ENCODE measurements around the gene MACROD2.

MACROD2 gene

DNA sequence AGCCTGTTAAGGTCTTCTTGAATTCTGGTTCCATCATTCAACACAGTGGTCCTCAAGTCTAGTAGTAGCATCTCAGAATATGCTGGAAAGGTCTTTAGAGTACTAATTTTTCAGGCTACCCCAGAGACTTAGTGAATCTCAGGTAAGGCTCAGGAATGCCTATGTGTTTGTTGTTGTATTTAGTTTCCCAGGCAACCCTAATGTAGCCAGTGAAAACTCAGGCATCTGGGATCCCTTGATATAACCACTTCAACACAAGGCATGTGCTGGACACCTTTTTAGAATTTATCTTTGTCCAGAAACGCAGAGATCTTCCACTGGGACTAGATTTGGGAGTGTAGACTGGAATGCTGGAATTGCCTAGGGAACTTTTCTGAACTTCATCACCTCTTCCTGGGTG lies 940.0 kb downstream of the MACROD2 start:
- no peak for DNase-seq (ENCODE audit: low read depth)
- TF ChIP-seq, protein P1, sequence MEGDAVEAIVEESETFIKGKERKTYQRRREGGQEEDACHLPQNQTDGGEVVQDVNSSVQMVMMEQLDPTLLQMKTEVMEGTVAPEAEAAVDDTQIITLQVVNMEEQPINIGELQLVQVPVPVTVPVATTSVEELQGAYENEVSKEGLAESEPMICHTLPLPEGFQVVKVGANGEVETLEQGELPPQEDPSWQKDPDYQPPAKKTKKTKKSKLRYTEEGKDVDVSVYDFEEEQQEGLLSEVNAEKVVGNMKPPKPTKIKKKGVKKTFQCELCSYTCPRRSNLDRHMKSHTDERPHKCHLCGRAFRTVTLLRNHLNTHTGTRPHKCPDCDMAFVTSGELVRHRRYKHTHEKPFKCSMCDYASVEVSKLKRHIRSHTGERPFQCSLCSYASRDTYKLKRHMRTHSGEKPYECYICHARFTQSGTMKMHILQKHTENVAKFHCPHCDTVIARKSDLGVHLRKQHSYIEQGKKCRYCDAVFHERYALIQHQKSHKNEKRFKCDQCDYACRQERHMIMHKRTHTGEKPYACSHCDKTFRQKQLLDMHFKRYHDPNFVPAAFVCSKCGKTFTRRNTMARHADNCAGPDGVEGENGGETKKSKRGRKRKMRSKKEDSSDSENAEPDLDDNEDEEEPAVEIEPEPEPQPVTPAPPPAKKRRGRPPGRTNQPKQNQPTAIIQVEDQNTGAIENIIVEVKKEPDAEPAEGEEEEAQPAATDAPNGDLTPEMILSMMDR (conservative IDR thresholded peaks at IDR 0.05; ENCODE audit: control insufficient read depth, insufficient read depth, low read depth, low read length), result no peak

DNA sequence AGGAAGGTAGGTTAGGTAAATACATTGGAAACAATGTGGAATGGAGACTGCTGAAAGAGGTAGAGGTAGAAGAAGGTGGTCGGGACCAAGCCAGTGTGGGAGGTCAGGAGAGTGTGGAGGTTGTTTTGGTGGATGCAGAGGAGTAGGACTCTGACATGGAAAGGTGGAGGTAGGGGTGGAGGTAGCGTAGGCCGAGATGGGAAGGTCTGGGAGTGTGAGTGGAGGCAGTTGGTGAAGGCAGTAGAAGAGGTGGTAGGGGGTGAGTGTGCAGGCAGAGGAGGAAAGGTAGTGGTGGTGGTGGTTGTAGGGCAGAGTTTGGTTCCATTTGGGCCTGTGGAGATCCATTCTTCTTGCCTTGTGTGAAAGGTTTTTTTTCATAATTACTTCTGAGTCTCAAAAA lies 941.7 kb downstream of the MACROD2 start:
- TF ChIP-seq, protein P1 (conservative IDR thresholded peaks at IDR 0.05; ENCODE audit: control insufficient read depth, insufficient read depth, low read depth, low read length), result no peak
- no peak for DNase-seq (ENCODE audit: low read depth)
- H3K4me3 ChIP-seq (ENCODE audit: control insufficient read depth, low read depth, low read length), result no peak overlapping the region

More for the DNA sequence above, 940.0 kb downstream of the MACROD2 start:
- no peak overlapping the region for H3K4me3 ChIP-seq (ENCODE audit: control insufficient read depth, low read depth, low read length)

DNA sequence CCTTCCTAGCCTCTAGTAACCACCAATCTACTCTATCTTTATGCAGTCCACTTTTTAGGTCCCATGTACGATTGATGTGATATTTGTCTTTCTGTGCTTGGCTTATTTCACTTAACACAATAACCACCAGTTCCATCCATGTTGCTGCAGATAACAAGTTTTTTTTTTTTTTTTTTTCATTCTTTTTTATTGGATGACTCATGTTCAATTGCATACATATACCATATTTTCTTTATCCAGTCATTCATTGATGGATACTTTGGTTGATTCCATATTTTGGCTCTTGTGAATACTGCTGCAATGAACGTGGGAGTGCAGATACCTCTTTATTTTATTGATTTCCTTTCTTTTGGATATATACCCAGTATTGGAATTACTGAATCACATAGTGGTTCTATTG lies 942.5 kb downstream of the MACROD2 start:
- DNase-seq (ENCODE audit: low read depth), result no peak
- no peak overlapping the region for H3K4me3 ChIP-seq (ENCODE audit: control insufficient read depth, low read depth, low read length)
- TF ChIP-seq, protein P1 (conservative IDR thresholded peaks at IDR 0.05; ENCODE audit: control insufficient read depth, insufficient read depth, low read depth, low read length), result no peak

DNA sequence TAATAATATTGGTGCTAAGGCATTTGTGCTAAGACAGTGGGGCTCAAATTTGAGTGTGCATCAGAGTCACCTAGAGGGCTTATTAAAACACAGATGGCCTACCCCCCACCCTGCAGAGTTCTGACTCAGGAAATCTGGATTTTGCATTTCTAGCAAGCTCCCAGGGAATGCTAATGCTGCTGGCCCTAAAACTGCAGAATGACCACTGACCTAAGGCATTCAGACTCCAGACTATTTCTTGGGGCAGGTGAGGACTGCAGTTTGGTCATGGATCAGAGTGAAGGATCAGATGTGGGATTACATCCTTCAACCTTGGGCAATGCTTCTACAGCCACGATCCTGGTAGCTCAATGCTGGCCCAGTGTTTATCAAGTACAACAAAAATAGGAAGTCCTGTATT lies 952.2 kb downstream of the MACROD2 start:
- H3K4me3 ChIP-seq (ENCODE audit: control insufficient read depth, low read depth, low read length), result no peak overlapping the region

DNA sequence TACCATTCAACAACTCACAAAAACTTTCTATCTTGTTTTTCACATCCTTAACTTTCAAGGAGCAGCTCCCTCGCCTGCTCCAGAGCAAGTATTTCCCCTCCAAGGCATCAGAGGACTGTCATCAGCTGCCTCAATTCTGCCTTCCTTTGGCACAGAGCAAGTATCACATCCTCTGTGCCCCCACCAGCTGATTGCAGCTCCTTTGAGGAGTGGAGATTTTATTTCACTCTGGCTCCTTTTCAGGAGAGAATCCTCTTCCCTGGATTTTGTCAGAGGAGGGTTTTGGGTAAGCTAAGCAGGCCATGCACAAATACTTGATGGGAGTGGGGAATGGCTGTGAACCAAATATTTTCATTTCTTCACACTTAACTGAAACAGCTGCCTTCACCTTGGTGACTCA lies 952.6 kb downstream of the MACROD2 start:
- TF ChIP-seq, protein P1 (conservative IDR thresholded peaks at IDR 0.05; ENCODE audit: control insufficient read depth, insufficient read depth, low read depth, low read length), result no peak
- no peak for DNase-seq (ENCODE audit: low read depth)
- no peak overlapping the region for H3K4me3 ChIP-seq (ENCODE audit: control insufficient read depth, low read depth, low read length)

More for the DNA sequence above, 952.2 kb downstream of the MACROD2 start:
- no peak for DNase-seq (ENCODE audit: low read depth)
- TF ChIP-seq, protein P1 (conservative IDR thresholded peaks at IDR 0.05; ENCODE audit: control insufficient read depth, insufficient read depth, low read depth, low read length), result no peak

DNA sequence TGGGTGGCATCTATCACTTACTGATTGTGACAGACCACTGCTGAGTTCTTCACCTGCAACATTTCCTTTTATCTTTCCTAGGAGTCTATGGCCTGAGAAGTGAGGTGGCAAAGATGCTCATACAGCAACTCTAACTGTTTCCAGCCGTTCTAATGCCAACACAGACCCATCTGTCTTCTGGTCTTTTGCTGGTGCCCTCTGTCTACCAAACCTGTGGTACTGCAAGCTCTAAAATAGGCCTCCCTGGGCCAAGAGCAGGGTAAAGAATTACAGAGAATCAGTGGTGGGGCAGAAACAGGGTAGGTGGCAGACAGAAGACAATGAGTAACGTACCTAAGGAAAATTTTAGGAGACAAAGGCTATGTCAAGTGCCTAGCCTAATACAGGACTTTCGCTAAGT lies 953.1 kb downstream of the MACROD2 start:
- H3K4me3 ChIP-seq (ENCODE audit: control insufficient read depth, low read depth, low read length), result no peak overlapping the region

More for the DNA sequence above, 953.1 kb downstream of the MACROD2 start:
- DNase-seq (ENCODE audit: low read depth), result no peak
- TF ChIP-seq, protein P1 (conservative IDR thresholded peaks at IDR 0.05; ENCODE audit: control insufficient read depth, insufficient read depth, low read depth, low read length), result no peak
